HL-60 (cell line): ENCODE results near the gene ATP7A.

Source experiments
- DNase-seq, 2 experiments: peaks; one replicate each; pipeline ENCODE4 v3.0.0-alpha.2; 2010 to 2020; ENCODE audit warnings: low read depth in 1 of 2, low spot score in 1 of 2
- H3K27ac ChIP-seq: fragments of 250-450 bp; sonication (Bioruptor Pico); replicated peaks from 2 replicates; pipeline ENCODE4 v1.5.1; 2020; ENCODE audit warnings: mild to moderate bottlenecking, moderate library complexity
- H3K27me3 ChIP-seq: fragments of 250-450 bp; sonication (Bioruptor Pico); 2 replicates; pipeline ENCODE4 v1.5.1; 2021; ENCODE audit warnings: mild to moderate bottlenecking, moderate library complexity; ENCODE audit not compliant: insufficient read depth, poor library complexity, severe bottlenecking
- H3K4me3 ChIP-seq: replicated peaks from 2 replicates; pipeline ENCODE4 v1.5.1; 2011; ENCODE audit warnings: mild to moderate bottlenecking, control low read depth, low read length; ENCODE audit not compliant: insufficient read depth
- CTCF ChIP-seq: IDR thresholded peaks from one replicate; pipeline ENCODE4 v1.5.1; 2011; ENCODE audit warnings: low read length, control low read depth, inconsistent platforms; ENCODE audit not compliant: insufficient read depth
- GABPA ChIP-seq: IDR thresholded peaks from 2 replicates; pipeline ENCODE4 v1.6.1; 2012; ENCODE audit warnings: low read depth
- POLR2AphosphoS5 ChIP-seq: IDR thresholded peaks from 2 replicates; pipeline ENCODE4 v1.6.1; 2012; ENCODE audit warnings: low read depth
- REST ChIP-seq: IDR thresholded peaks from 2 replicates; pipeline ENCODE4 v1.6.1; 2012; ENCODE audit warnings: low read depth; ENCODE audit not compliant: insufficient replicate concordance
- SPI1 ChIP-seq: IDR thresholded peaks from 2 replicates; pipeline ENCODE4 v1.6.1; 2012; ENCODE audit warnings: low read depth, mild to moderate bottlenecking, borderline replicate concordance

ATP7A gene

GRCh38 chrX:78027798-78028197 is 117.3 kb downstream of the ATP7A start:
- Histone ChIP-seq H3K4me3 (no peak overlapping the region), H3K27ac (no peak overlapping the region), H3K27me3 (no peaks in the 10 kb centered on the region)
- TF ChIP-seq REST, result no peak
- TF ChIP-seq GABPA, result no peak
- no peak for TF ChIP-seq POLR2AphosphoS5
- TF ChIP-seq SPI1, result no peak
- no peak for TF ChIP-seq CTCF
- no peak for DNase-seq

- no peaks in the 10 kb centered on the region for H3K27me3 ChIP-seq
- peak in 1 of 2 experiments; percentile 25 for DNase-seq
These were observed 119.2 kb downstream of the ATP7A start for GRCh38 chrX:78029663-78030062.

GRCh38 chrX:78035061-78035460 is 124.6 kb downstream of the ATP7A start:
- TF ChIP-seq REST, result no peak
- no peak for TF ChIP-seq GABPA
- no peak for TF ChIP-seq POLR2AphosphoS5
- no peak for TF ChIP-seq CTCF
- no peak for TF ChIP-seq SPI1
- H3K27me3 ChIP-seq, result no peaks in the 10 kb centered on the region

More at GRCh38 chrX:78029663-78030062, 119.2 kb downstream of the ATP7A start:
- TF ChIP-seq CTCF (peak; percentile 29), REST (no peak), SPI1 (no peak)
- no peak overlapping the region for H3K4me3 ChIP-seq
- H3K27ac ChIP-seq, result no peak overlapping the region

More at GRCh38 chrX:78035061-78035460, 124.6 kb downstream of the ATP7A start:
- Histone ChIP-seq H3K4me3 (no peak overlapping the region), H3K27ac (no peak overlapping the region)
- no peak for DNase-seq
